SH-SY5Y (cell line): ENCODE measurements around the gene HIBCH.

Experiments
- GATA2 ChIP-seq: IDR thresholded peaks from 2 replicates; pipeline ENCODE4 v1.6.1; 2011; ENCODE audit warnings: mild to moderate bottlenecking, low read depth, low read length
- GATA3 ChIP-seq: IDR thresholded peaks from 2 replicates; pipeline ENCODE4 v1.6.1; 2011; ENCODE audit warnings: low read depth, mild to moderate bottlenecking, low read length, moderate library complexity

DNA sequence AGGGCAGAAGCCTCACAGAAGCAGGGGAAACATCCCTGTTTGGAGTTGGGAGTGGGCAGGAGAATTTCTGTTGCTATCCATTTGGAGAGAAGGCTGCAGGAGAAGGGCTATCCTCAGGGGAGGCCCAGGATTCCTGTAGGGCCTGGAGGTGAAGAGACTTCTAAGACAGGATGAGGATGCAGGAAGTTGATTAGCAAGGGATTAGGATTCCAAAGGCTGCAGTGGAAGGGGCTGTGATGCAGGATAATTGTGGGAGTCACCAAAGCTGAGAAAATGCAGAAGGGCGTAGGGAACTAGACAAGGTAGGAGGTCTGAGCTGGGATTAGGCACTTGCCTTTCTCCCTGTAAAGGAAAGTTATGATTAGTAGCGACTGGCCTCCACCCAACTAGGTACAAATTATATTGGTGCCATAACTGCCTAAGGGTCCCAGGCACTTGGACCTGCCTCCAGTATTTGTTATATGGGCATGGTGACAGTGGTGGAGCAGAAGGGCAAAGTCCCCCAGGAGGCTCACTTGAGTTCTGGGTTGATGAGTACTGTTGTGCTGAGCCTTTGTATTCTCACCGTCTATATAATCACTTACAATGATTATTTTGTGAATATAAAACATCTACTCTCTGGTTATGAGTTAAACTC is 160.7 kb downstream of the HIBCH start:
- no peak for TF ChIP-seq GATA3
- no peak for TF ChIP-seq GATA2
